GM04503 (cell line): ENCODE results near the gene CTNND2.

Experiments
- DNase-seq: peaks from one replicate; pipeline ENCODE4 v3.0.0-alpha.2; 2012; ENCODE audit warnings: low read depth

The CTNND2 gene

GRCh38 chr5:11514705-11515432 lies 389.4 kb downstream of the CTNND2 start:
- no peak for DNase-seq

- no peak for DNase-seq
Observed at GRCh38 chr5:11511878-11512277, 392.4 kb downstream of the CTNND2 start.

GRCh38 chr5:11510889-11511288 lies 393.4 kb downstream of the CTNND2 start:
- no peak for DNase-seq

- DNase-seq, result no peak
Observed at GRCh38 chr5:11509793-11510192, 394.5 kb downstream of the CTNND2 start.

- DNase-seq, result no peak
Observed at GRCh38 chr5:11507156-11507910, 396.9 kb downstream of the CTNND2 start.

- DNase-seq, result no peak
Observed at GRCh38 chr5:11504886-11505193, 399.4 kb downstream of the CTNND2 start.

GRCh38 chr5:11504065-11504885 lies 400.0 kb downstream of the CTNND2 start:
- DNase-seq, result no peak

GRCh38 chr5:11502783-11503182 lies 401.5 kb downstream of the CTNND2 start:
- DNase-seq, result no peak

GRCh38 chr5:11497651-11498050 lies 406.6 kb downstream of the CTNND2 start:
- no peak for DNase-seq

GRCh38 chr5:11496137-11496719 lies 408.0 kb downstream of the CTNND2 start:
- no peak for DNase-seq

- DNase-seq, result no peak
Observed at GRCh38 chr5:11494340-11494739, 409.9 kb downstream of the CTNND2 start.

GRCh38 chr5:11491404-11492075 lies 412.7 kb downstream of the CTNND2 start:
- DNase-seq, result no peak

GRCh38 chr5:11483630-11484029 lies 420.6 kb downstream of the CTNND2 start:
- DNase-seq, result no peak

GRCh38 chr5:11482011-11482410 lies 422.2 kb downstream of the CTNND2 start:
- no peak for DNase-seq

GRCh38 chr5:11477786-11478185 lies 426.5 kb downstream of the CTNND2 start:
- no peak for DNase-seq

GRCh38 chr5:11476866-11477265 lies 427.4 kb downstream of the CTNND2 start:
- no peak for DNase-seq

GRCh38 chr5:11468334-11469039 lies 435.8 kb downstream of the CTNND2 start:
- no peak for DNase-seq

- no peak for DNase-seq
Observed at GRCh38 chr5:11467588-11467987, 436.7 kb downstream of the CTNND2 start.

GRCh38 chr5:11459716-11460115 lies 444.5 kb downstream of the CTNND2 start:
- no peak for DNase-seq

- DNase-seq, result no peak
Observed at GRCh38 chr5:11455505-11455904, 448.7 kb downstream of the CTNND2 start.

GRCh38 chr5:11452852-11453251 lies 451.4 kb downstream of the CTNND2 start:
- no peak for DNase-seq
